Ecto neural progenitor cell (in vitro differentiated cells): Measurements from ENCODE around the gene CMTM8.

Experiments
- DNase-seq: peaks from one replicate; pipeline ENCODE4 v3.0.0-alpha.2; 2018; ENCODE audit warnings: low spot score

CMTM8 gene

DNA sequence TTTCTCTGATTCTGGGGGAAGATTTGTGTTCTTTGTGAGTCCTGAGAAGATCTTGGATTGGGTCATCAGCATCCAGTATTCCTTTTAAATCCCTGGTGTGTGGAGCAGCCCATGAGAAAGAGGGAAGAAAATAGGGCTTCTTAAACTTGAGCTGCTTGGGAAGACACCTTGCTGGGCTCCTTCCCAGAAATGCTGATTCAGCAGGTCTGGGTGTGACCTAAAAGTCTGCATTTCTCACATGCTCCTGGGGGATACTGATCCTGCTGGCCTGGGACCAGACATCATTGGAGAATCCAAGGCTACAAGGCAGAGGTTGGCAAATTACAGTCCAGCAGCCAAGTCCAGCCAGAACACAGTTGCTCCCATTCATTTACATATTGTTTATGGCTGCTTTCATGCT is 99.0 kb downstream of the CMTM8 start:
- DNase-seq = no peak

DNA sequence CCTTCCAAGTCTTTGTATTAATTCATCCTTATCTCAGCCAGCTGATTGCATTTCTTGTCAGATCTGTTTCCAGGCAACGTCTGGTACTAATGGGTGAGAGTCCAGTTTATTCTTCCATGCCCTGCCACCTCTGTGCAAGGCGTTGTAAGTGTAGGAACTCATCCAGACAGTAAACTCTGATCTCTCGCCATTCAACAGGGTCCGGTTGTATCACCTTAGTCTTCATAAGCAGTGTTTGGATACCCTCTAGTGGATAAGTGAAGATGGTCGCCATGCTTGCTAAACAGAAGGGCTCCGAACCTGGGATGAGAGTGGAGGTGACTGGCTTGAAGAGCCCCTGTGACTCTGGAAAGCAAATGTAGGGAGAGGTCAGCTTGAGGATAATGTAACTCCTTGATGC is 101.6 kb downstream of the CMTM8 start:
- DNase-seq = no peak

DNA sequence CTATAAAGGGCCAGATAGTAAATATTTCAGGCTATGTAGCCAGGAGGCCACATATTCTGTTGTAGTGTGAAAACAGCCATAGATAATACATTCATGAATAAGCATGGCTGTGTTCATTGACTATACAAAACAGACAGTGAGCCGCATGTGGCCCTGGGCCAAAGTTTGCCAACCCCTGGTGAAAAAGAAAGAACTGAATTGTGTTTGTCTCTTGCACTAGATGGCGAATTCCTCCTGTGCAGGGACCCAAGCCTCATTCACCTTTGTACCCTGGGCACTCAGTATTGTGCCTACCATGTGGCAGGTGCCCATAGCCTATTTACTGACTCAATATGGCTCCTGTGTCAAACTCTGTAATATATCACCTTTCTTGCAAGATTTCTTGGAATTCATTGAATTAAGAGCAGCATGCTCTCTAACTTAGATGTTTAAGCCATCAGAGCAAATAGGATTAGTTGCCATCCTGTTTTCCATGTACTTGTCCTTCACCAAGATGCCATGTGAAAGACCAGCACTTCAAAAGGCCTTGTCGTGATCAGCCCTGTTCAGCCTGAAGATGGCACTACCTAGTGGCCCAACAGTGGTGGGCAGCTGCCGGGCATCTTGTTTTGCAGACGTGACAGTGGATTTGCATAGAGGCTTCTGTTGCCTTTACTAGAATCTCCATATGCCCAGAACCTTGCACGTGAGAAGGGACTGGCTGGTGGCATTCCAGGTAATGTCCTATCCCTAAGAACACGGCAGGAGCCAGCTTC is 102.3 kb downstream of the CMTM8 start:
- no peak for DNase-seq

DNA sequence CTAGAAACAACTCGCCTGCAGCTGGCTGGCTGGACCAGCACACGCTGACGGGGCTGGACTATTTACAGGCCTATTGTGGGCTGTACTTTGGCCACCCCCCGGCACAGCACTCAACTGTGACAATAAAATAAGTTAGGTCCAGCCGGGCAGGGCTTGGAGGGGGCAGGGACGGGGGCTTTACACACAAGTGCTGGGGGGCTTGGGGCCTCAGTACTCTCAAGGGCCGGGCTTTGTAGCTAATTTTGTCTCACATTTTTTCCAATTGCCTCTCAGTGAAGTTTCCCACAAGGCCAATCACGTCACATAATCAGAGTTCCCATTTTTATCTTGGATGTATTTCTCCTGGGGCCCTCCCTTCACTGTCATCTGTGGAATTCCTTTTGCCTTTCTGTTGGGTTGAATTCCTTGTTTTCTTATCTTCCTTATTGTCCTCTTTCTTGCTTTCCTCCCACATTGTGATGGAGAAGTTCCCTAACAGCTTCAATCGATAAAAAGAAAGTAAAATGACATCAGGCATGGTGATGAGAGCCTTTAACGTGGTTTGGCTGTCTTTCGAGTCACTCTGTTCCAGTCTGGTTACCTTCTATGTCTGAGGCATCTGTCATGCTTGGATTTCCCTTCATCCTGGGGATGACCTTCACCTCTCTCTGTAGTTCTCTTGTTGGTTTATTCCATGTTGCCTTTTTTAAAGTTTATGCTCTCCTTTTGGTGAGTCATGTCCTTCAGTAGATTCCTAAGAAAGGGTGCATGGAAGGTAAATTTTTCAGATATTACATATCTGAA is 109.1 kb downstream of the CMTM8 start:
- DNase-seq = no peak

DNA sequence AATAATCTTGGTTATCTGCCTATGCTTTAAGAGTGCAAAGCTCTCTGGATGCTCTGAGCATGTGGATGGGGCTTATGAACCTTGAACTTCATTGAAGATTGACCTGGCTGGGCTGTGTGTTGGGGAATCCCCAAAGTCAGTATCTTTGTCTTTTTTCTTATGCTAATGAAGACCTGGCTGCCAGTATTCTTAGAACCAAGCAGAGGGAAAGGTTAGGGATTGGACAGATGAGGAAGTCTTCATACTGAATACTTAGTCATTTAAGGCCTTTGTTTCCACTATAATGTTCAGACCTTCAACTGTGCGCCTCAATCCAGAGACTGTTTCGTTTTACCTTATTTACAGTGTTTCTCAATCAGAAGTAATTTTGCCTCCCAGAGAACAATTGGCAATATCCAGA is 110.7 kb downstream of the CMTM8 start:
- no peak for DNase-seq

DNA sequence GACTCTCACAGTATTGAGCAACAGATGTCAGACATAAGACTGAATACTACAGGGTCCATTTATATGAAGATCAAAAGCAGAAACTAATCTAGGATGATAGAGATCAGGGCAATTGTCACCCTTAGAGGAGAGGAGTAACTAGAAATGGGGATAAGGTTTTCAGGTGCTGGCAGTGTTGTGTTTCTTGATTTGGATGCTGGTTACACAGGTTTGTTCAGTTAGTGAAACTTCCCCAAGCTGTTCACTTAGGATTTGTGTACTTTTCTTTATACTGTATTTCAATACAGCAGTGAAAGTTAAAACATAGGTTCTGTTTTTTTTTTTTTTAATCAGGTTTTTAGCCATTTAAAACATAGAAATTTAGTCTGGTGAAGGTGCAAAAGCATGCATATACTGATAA is 114.1 kb downstream of the CMTM8 start:
- DNase-seq = no peak

DNA sequence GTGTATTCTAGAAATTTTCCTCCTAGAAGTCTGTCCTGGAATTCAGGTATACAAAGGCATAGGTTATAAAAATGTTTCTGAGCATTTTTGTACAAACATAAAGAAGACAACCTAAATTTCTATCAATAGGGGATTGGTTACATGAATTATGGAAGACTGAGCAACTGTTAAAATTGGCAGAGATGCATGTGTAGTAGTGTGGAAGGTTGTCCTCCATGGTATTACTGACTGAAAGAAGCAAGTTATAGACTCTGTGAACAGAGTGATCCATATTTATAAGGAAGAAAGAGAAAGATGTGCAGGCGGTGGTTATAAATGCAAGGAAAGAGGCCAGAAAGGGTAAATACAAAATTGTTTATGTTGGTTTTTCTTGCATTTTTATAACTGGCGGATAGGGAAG is 114.9 kb downstream of the CMTM8 start:
- DNase-seq = no peak

DNA sequence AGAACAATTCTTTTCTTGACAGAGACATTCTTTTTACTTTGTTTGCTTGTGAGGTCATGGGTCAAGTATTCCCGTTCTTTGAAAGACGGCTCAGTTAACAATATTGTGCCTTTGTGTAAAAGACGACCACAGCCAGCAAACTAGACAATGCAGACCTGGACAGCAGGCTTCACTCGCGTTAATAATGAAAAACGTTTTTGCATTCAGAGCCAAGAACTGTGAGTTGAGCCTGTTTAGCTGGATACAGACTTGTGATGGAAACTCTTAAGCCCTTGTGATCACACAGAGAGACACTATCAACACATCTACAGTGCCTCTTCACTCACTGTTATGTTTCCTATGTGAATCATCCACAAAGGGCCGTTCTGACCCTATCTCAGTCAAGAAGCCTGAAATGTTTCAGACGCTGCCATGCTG is 115.9 kb downstream of the CMTM8 start:
- no peak for DNase-seq

DNA sequence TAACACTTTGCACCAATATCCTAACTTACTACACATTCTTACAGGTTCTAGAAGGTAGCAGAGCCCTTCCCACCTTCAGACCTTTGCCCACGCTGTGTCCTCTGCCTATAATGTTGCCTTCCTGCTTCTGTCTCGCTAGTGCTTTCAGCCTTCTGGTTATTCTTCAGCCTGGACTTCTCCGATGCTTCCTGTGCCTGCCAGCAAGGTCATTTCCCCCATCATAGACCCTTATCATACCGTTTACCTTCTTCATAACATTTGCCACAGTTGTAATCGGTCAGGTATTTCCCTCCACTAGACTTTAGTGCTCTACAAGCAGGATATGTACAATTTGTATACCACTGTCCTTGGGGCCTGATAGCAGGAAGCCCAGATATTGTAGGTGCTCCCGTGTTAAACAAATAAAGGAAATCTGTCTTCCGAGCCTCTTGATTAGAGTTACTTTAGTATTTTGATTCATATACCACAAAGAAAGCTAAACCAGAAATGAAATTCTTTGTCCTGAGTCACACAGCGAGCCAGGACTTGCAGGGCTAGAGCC is 117.3 kb downstream of the CMTM8 start:
- DNase-seq = no peak

DNA sequence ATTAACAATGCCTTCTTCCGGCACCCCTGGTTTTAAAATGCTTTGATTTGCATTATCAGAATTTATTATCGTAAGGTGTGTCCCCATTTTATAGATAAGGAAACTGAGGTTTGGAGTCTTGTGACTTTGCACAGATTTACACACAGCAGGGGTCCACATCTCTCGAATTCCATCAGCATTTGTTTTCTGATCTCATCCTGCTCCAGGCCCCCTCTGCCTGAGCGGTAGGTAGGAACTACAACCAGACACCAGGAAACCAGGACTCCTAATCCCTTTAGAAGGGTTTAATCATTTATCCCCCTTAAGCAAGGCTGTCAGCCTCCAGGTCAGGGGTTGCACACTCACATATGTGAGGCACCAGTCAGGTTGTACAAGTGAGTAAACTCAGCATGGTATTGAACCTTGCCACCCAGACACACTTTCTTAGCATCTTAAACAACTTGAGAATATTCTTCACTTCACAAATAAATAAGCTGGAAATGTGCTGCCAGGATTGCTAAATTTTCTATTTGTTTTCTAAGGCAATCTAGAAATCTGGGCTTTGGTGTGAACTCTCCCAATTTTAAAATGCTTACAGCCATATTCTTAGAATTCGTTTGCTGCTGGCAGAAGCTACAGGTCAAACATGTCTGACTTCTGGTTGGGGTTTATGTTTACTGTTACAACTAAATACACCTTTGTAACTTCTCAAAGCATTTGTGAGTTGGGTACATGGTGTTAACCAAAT is 121.4 kb downstream of the CMTM8 start:
- no peak for DNase-seq

DNA sequence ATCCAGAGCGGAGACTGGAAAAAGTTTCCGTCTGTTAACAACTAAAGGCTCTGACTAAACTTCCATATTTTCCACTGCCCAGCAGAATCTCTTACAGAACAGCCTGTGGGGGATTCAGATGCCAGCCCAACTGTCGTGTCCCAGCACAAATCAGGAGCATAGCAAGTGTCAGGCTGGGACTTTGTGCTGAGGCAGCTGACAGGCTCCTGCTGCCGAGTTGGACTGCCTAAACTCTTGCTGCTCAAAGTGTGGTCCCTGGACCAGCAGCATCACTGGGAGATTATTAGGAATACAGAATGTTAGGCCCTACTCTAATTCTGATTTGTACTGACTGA is 122.0 kb downstream of the CMTM8 start:
- no peak for DNase-seq

DNA sequence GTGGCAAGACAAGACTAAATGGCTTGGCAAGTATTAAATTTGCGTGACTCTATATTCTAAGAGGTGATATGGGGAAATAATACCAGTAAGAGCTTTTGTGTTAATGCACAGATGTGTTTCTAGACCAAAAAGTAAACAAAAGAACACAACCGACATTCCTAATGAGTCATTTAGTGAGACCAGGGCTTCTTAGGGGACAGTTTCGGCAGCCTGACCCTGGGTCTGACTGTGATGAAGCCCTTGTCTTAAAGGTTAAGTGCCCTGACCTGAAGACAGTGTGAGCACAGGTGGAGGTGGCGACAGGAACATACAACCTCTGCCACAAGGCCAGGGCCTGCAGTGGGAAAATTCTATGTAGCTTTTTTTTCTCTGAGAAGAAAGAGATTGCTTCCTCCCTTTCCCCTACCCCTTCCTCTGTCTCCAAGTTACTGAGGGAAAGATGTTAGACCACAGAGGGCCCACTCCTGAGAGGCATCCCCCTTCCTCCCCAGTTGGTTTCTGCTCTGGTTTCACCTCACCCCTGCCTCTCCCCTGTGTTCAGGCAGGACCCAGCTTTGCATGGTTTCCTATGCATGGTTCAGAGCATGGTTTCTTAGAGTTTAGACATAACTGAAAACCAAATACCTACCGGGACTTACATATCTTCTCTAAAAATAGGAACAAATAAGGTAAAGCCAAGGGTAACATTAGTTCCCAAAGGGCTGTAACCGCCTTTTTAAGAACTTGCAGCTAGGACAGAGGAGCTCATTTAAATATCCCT is 128.3 kb downstream of the CMTM8 start:
- DNase-seq = no peak

DNA sequence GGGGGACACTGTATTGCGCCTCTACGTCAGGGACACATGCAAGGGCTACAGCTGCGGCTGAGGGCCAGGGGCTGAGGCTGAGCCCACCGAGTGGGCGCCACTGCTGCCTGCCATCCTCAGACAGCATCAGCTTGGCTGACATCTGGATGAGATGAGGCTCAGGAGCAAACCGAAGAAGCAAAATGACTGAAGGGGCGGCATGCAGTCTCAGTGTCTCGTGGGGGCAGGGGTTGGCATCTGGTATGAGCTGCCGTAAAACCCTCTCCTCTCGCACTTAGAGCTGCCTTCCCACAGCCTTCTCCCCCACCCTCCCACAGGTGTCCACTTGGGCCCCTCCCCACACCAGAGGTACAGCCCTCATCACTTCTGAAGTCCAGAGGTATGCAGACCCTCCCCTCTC is 129.0 kb downstream of the CMTM8 start:
- no peak for DNase-seq

DNA sequence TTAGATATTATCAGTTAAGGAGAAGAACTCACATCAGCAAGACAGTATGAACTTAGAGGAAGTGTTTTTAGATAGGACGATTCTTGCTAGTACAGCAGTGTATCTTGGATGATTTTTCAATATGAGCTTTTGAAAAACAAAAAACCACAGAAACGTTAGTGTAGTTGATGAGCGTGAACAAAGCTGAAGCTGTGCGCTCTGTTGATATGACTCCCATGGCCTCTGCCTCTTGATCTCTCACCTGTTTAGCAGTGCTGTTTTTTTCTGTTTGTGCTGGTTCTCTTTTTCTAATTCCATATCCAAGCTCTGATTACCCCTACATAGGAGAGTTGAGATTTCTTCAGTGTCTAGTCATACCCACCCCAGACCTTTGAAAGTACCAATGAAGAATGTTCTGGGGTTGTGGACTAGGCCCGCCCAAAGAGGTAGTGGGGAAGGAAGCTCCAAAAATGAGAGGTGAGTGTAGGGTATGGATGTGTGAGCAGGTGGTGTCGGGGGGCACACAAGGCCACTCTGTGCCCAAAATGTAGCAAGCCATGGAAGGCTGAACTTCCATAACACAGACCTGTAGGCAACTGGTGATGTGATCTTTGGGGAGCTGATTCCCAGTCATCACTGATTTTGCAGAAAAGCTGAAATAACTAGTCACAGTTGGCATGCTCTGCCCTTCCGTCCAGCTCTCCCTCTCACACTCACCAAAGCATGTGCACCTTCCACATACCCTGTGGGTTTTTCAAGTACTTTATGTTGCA is 133.2 kb downstream of the CMTM8 start:
- no peak for DNase-seq

DNA sequence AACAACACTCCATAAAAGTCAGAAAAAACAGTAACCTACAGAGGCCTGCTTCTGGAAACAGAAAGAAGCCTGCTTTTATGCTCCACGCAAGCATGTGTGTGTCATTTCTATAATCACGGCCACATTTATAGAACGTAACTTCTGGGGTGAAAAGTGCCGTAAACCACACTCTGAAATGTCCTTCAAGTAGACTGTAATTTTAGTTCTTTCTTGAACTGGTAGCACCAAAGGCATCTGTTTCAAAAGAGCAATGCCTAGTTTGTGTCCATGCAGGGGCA is 133.7 kb downstream of the CMTM8 start:
- no peak for DNase-seq

DNA sequence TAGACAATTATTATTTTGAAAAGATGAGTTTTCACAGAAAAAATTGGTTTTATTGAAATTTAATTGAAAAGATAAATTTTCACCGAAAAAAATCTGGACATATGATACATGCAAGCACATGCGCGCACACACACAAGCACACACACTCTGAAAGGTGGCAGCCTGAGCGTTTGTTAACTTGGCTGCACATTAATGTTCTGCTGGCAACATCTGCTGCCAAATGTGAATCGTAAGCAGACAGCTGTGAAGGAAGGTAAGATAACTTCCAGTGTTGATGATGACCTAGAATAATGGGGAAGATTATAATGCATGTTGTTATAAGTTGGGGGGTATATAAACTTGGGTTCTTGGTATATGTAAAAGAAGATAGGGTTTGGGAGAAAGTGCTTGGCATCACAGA is 134.8 kb downstream of the CMTM8 start:
- no peak for DNase-seq

DNA sequence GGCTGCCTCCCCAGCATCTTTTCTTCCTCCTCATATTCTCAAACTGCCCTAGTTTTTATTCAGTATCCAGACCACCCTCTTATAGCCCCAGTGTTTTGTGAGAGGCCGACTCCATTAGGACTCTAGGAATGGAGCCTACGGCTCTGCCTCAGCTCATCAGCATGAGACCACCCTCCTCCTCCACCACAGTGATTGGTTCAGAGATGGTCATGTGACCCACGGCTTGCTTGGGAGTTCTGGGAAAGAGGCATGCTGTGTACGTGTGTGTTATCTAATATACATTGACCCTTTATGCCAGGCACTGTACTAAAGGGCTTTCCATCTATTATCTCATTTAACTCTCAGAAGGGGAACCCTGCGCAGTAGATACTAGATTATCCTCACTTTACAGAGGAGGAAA is 135.4 kb downstream of the CMTM8 start:
- DNase-seq = no peak

DNA sequence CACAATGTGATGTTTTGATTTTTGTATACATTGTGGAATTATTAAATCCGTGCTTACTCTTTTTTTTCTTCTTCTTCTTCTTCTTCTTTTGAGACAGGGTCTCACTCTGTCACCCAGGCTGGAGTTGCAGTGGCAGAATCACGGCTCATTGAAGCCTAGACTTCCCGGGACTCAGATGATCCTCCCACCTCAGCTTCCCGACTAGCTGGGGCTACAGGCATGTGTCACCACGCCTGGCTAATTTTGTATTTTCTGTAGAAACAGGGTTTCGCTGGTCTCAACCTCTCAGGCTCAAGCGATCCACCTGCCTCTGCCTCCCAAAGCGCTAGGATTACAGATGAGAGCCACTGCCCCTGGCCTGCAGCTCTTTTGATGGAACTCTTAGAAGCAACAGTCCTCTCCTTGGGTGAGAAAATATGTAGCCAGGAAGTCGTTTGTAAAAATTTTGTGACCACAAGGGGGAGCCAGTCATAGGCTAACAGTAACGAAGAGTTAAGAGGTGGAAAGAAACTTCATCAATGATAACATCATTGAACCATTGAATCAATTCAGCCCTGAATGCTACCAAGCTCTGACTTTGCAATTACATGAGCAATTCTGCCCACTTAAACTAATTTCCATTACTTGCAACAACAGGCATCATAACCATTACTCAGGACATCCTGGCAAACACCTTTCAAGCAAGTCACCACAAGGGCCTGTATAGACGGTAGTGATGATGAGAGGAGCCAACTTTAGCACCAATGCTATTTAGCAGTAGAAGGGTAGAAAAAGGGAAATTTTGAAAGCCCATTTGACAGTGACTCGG is 136.5 kb downstream of the CMTM8 start:
- DNase-seq = peak; percentile 53

DNA sequence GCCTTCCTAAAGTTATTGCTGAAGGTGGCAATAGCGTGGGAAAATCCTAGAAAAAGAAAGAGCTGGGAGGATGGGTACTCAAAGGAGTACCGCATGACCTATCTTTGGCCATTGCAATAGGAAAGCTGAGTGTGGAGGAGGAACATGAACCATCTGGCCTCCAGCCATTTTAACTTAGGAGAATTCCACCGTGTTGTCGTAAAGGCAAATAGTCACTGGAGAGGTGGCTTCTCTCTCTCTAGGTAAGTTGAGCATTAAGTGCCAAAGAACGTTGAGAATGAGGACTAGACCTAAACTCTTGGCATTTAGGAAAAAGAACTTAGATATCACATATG is 137.1 kb downstream of the CMTM8 start:
- no peak for DNase-seq

DNA sequence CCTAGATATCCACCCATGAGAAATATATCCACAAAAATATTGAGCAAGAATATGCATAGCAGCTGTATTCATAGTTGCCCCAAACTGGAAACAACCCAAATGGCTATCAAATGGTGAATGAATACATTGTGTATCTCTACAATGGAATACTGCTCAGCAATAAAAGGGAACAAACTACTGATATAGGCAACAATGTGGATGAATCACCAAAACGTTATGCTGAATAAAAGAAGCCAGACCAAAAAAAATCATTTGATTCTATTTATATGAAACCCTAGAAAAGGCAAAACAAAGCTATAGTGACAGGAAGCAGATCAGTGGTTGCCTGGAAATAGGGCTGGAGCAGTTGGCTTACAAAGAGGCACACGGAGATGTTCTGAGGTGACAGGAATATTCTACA is 137.6 kb downstream of the CMTM8 start:
- DNase-seq = no peak
